HUES64 (cell line): Measurements from ENCODE around the gene PYGO2.
"Not testable (repeated sequence)": the region's sequence is repeated elsewhere in the genome, so short reads cannot be mapped to it uniquely, and the experiment has no call there.

Experiments used
- H3K27ac ChIP-seq: 2 replicates; pipeline ENCODE4 v1.7.0; 2013; ENCODE audit warnings: low read depth, low read length, inconsistent platforms
- H3K27me3 ChIP-seq: 2 replicates; pipeline ENCODE4 v1.6.1; 2013; ENCODE audit warnings: mild to moderate bottlenecking, low read length; ENCODE audit not compliant: insufficient read depth
- H3K36me3 ChIP-seq: 2 replicates; pipeline ENCODE4 v1.6.1; 2013; ENCODE audit warnings: mild to moderate bottlenecking, low read length; ENCODE audit not compliant: insufficient read depth
- H3K4me1 ChIP-seq: 2 replicates; pipeline ENCODE4 v1.6.1; 2013; ENCODE audit warnings: mild to moderate bottlenecking, low read length, moderate library complexity; ENCODE audit not compliant: insufficient read depth
- H3K4me3 ChIP-seq: 2 replicates; pipeline ENCODE4 v1.5.1; 2013; ENCODE audit warnings: mild to moderate bottlenecking, low read length, moderate library complexity
- H3K9ac ChIP-seq: 2 replicates; pipeline ENCODE4 v1.6.1; 2013; ENCODE audit warnings: mild to moderate bottlenecking, low read depth, low read length
- H3K9me3 ChIP-seq: 2 replicates; pipeline ENCODE4 v1.6.1; 2013; ENCODE audit warnings: low read depth, low read length; ENCODE audit not compliant: insufficient read depth
- WGBS: fragments of 150-250, 120-280 bp; methylation state at CpG from one replicate; pipeline ENCODE4 v1.1.7; 2013; ENCODE audit warnings: missing lambda C conversion rate; 5-methylcytosine and 5-hydroxymethylcytosine counted together

Gene PYGO2

GRCh38 chr1:154911691-154912550 is 49.7 kb downstream of the PYGO2 start:
- Histone ChIP-seq H3K9ac (no peak overlapping the region), H3K27ac (no peak overlapping the region), H3K36me3 (no peaks in the 10 kb centered on the region), H3K4me1 (no peaks in the 10 kb centered on the region), H3K27me3 (no peaks in the 10 kb centered on the region), H3K9me3 (peaks cover 11% of the 10 kb centered on the region), H3K4me3 (no peak overlapping the region)
- WGBS: 91% methylated on average over 8 of the region's 8 CpGs

GRCh38 chr1:154910851-154911250 is 50.7 kb downstream of the PYGO2 start:
- H3K27ac ChIP-seq: no peak overlapping the region
- WGBS: 85% methylated on average over 5 of the region's 5 CpGs
- H3K36me3 ChIP-seq: no peaks in the 10 kb centered on the region
- peaks cover 11% of the 10 kb centered on the region for H3K9me3 ChIP-seq
- no peak overlapping the region for H3K4me3 ChIP-seq
- H3K27me3 ChIP-seq: no peaks in the 10 kb centered on the region
- no peak overlapping the region for H3K9ac ChIP-seq
- no peaks in the 10 kb centered on the region for H3K4me1 ChIP-seq

GRCh38 chr1:154908937-154909336 is 52.6 kb downstream of the PYGO2 start:
- H3K27me3 ChIP-seq: no peaks in the 10 kb centered on the region
- 91% methylated on average over 5 of the region's 5 CpGs for WGBS
- H3K9ac ChIP-seq: no peak overlapping the region
- no peak overlapping the region for H3K27ac ChIP-seq
- H3K36me3 ChIP-seq: no peaks in the 10 kb centered on the region
- peaks cover 11% of the 10 kb centered on the region for H3K9me3 ChIP-seq
- no peaks in the 10 kb centered on the region for H3K4me1 ChIP-seq
- H3K4me3 ChIP-seq: no peak overlapping the region

- H3K9ac ChIP-seq, H3K36me3 ChIP-seq, H3K27ac ChIP-seq, H3K27me3 ChIP-seq, H3K4me3 ChIP-seq, H3K4me1 ChIP-seq: not testable (repeated sequence)
- 86% methylated on average over 3 of the region's 3 CpGs for WGBS
- peaks cover 11% of the 10 kb centered on the region for H3K9me3 ChIP-seq
Observed at GRCh38 chr1:154908129-154908528, 53.5 kb downstream of the PYGO2 start.
